Activated CD4-positive, CD25-positive, alpha-beta regulatory T cell treated with anti-CD3 and anti-CD28 coated beads, Interleukin-2, amount 50 U/mL, for 16 hours (primary cell): ENCODE data around the gene HERC2.
"Not testable (repeated sequence)": the region's sequence is repeated elsewhere in the genome, so short reads cannot be mapped to it uniquely, and the experiment has no call there.

Experiments used
- DNase-seq: peaks from one replicate; pipeline ENCODE4 v3.0.0-alpha.2; 2020; ENCODE audit warnings: low read depth, low spot score

The HERC2 gene

GRCh38 chr15:28131946-28132345 lies 190.0 kb downstream of the HERC2 start:
- DNase-seq = no peak

GRCh38 chr15:28131400-28131799 lies 190.6 kb downstream of the HERC2 start:
- no peak for DNase-seq

- DNase-seq = no peak
These were observed 191.3 kb downstream of the HERC2 start for GRCh38 chr15:28130651-28131050.

- DNase-seq = no peak
These were observed 192.6 kb downstream of the HERC2 start for GRCh38 chr15:28129231-28129848.

- no peak for DNase-seq
These were observed 193.9 kb downstream of the HERC2 start for GRCh38 chr15:28128031-28128430.

GRCh38 chr15:28127036-28127435 lies 194.9 kb downstream of the HERC2 start:
- DNase-seq = no peak

- DNase-seq = no peak
These were observed 196.0 kb downstream of the HERC2 start for GRCh38 chr15:28125673-28126651.

GRCh38 chr15:28124841-28125240 lies 197.1 kb downstream of the HERC2 start:
- no peak for DNase-seq

GRCh38 chr15:28123408-28124023 lies 198.5 kb downstream of the HERC2 start:
- DNase-seq = no peak

GRCh38 chr15:28122038-28122949 lies 199.7 kb downstream of the HERC2 start:
- no peak for DNase-seq

- not testable (repeated sequence) for DNase-seq
These were observed 200.4 kb downstream of the HERC2 start for GRCh38 chr15:28121577-28121976.

- DNase-seq = no peak
These were observed 201.7 kb downstream of the HERC2 start for GRCh38 chr15:28120359-28120640.

- DNase-seq = no peak
These were observed 203.4 kb downstream of the HERC2 start for GRCh38 chr15:28118531-28118930.

- no peak for DNase-seq
These were observed 203.9 kb downstream of the HERC2 start for GRCh38 chr15:28118083-28118482.

GRCh38 chr15:28117432-28117990 lies 204.5 kb downstream of the HERC2 start:
- no peak for DNase-seq

GRCh38 chr15:28116521-28117431 lies 205.2 kb downstream of the HERC2 start:
- DNase-seq = no peak

GRCh38 chr15:28115871-28116270 lies 206.1 kb downstream of the HERC2 start:
- DNase-seq = no peak

GRCh38 chr15:28114721-28115622 lies 207.0 kb downstream of the HERC2 start:
- no peak for DNase-seq

- no peak for DNase-seq
These were observed 207.9 kb downstream of the HERC2 start for GRCh38 chr15:28114114-28114455.
